ENCODE data around the gene GSC2. TPM values are rescaled to one million over a fixed set of nuclear protein-coding genes. Genes with fewer than 3 reads are reported as not detected.

The GSC2 gene
- total RNA-seq, 4 donors from 2014 or later: not detected

- Histone ChIP-seq H3K27ac (peak overlapping the region; percentile 96), H3K4me1 (peaks cover 59% of the 10 kb centered on the region), H3K27me3 (no peaks in the 10 kb centered on the region), H3K36me3 (no peaks in the 10 kb centered on the region), H3K9me3 (no peaks in the 10 kb centered on the region), H3K4me3 (peak overlapping the region; percentile 98)
- DNase-seq (ENCODE audit: low spot score in 2 of 2): no peak
- 21% methylated on average over 27 of the region's 27 CpGs for WGBS
- TF ChIP-seq POLR2A (IDR thresholded peaks at IDR 0.05) (no peak), POLR2AphosphoS5 (IDR thresholded peaks at IDR 0.05) (no peak), EP300 (IDR thresholded peaks at IDR 0.05) (no peak)
- TF ChIP-seq, protein P1, sequence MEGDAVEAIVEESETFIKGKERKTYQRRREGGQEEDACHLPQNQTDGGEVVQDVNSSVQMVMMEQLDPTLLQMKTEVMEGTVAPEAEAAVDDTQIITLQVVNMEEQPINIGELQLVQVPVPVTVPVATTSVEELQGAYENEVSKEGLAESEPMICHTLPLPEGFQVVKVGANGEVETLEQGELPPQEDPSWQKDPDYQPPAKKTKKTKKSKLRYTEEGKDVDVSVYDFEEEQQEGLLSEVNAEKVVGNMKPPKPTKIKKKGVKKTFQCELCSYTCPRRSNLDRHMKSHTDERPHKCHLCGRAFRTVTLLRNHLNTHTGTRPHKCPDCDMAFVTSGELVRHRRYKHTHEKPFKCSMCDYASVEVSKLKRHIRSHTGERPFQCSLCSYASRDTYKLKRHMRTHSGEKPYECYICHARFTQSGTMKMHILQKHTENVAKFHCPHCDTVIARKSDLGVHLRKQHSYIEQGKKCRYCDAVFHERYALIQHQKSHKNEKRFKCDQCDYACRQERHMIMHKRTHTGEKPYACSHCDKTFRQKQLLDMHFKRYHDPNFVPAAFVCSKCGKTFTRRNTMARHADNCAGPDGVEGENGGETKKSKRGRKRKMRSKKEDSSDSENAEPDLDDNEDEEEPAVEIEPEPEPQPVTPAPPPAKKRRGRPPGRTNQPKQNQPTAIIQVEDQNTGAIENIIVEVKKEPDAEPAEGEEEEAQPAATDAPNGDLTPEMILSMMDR (IDR thresholded peaks at IDR 0.05): no peak
Observed at GRCh38 chr22:19122752-19123492, 27.2 kb downstream of the GSC2 start.

GRCh38 chr22:19122143-19122751 is 27.8 kb downstream of the GSC2 start, which contains the start of gene DGCR2:
Gene DGCR2 (minus strand): TSS chr22:19122412. CDS start chr22:19122206, 206 bp downstream.
- H3K4me1 ChIP-seq: peaks cover 59% of the 10 kb centered on the region
- TF ChIP-seq, protein P1 (IDR thresholded peaks at IDR 0.05): no peak
- TF ChIP-seq POLR2AphosphoS5 (IDR thresholded peaks at IDR 0.05) (peak in 1 of 3 donors; percentile 77), EP300 (IDR thresholded peaks at IDR 0.05) (no peak), POLR2A (IDR thresholded peaks at IDR 0.05) (peak; percentile 28 to 50)
- peak within 1 kb of the TSS; percentile 98 for H3K4me3 ChIP-seq
- 3% methylated on average over 12 of the region's 67 CpGs for WGBS
- DNase-seq (ENCODE audit: low spot score in 2 of 2): peak; percentile 98 to 99
- H3K27me3 ChIP-seq: no peaks in the 10 kb centered on the region
- H3K36me3 ChIP-seq: no peaks in the 10 kb centered on the region
- no peaks in the 10 kb centered on the region for H3K9me3 ChIP-seq
- H3K27ac ChIP-seq: peak within 1 kb of the TSS; percentile 96

DNA sequence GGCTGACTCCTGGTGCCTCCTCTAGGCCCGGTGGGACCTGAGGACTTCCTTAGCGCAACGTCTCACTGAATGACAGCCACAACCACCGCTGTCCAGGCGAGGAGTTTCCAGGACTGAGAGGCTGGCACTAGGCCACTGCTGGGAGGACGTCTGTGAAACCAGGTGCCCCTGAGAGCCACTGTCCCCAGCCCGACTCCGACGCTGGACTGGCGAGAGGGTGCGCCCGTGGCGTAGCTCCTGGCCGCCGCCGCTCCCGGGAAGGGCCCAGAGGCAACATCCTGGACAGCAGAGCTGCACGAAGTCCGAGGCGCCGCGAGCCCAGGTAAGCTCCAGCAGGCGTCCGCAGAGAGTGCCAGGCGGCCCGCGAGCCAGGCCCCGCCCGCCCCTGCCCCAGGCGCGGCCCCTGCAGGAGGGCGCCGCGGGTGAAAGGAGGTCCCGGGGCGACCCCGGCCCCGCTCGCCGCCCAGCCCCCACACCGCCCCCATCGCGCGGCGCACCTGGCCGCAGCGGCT is 28.4 kb downstream of the GSC2 start:
- peak in 1 of 2 donors; percentile 86 for DNase-seq (ENCODE audit: low spot score in 2 of 2)
- Histone ChIP-seq H3K27ac (peak overlapping the region; percentile 96), H3K36me3 (no peaks in the 10 kb centered on the region), H3K4me1 (peaks cover 59% of the 10 kb centered on the region), H3K27me3 (no peaks in the 10 kb centered on the region), H3K9me3 (no peaks in the 10 kb centered on the region), H3K4me3 (peak overlapping the region; percentile 98)
- 0% methylated on average over 4 of the region's 47 CpGs for WGBS
- TF ChIP-seq POLR2A (IDR thresholded peaks at IDR 0.05) (no peak), POLR2AphosphoS5 (IDR thresholded peaks at IDR 0.05) (no peak), EP300 (IDR thresholded peaks at IDR 0.05) (no peak)
- TF ChIP-seq, protein P1 (IDR thresholded peaks at IDR 0.05): no peak

GRCh38 chr22:19120829-19121630 is 29.1 kb downstream of the GSC2 start:
- WGBS: 15% methylated on average over 23 of the region's 23 CpGs

DNA sequence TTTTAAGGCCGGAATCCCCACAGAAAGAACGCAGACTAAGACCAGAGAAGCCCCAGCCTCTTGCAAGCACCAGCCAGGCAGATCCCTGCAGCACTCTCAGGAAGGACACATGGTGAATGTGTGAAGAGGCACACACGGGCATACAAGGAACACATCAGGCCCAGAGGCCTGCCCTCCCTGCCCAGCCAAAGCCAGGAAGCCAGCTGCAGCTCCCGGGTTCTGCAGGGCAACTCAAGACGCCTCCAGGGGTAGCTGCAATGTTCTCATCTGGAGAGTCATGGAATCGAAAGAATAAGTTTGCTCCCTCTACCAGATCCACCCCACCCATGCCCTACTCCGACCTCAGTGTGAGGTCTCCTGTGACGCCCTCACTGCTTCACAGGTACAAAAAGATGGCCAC is 30.1 kb downstream of the GSC2 start:
- DNase-seq (ENCODE audit: low spot score in 2 of 2): no peak
- Histone ChIP-seq H3K4me1 (peaks cover 66% of the 10 kb centered on the region), H3K27me3 (no peaks in the 10 kb centered on the region), H3K9me3 (no peaks in the 10 kb centered on the region), H3K4me3 (peak overlapping the region; percentile 98), H3K27ac (no peak overlapping the region), H3K36me3 (no peaks in the 10 kb centered on the region)
- WGBS: 74% methylated on average over 4 of the region's 8 CpGs
- no peak for TF ChIP-seq POLR2AphosphoS5 (IDR thresholded peaks at IDR 0.05)
- no peak for TF ChIP-seq EP300 (IDR thresholded peaks at IDR 0.05)
- TF ChIP-seq, protein P1 (IDR thresholded peaks at IDR 0.05): no peak
- TF ChIP-seq POLR2A (IDR thresholded peaks at IDR 0.05): no peak

More at GRCh38 chr22:19120829-19121630, 29.1 kb downstream of the GSC2 start:
- no peak for DNase-seq (ENCODE audit: low spot score in 2 of 2)
- Histone ChIP-seq H3K4me3 (peak overlapping the region; percentile 98), H3K4me1 (peaks cover 61% of the 10 kb centered on the region), H3K27ac (peak overlapping the region; percentile 96), H3K27me3 (no peaks in the 10 kb centered on the region), H3K9me3 (no peaks in the 10 kb centered on the region), H3K36me3 (no peaks in the 10 kb centered on the region)
- TF ChIP-seq POLR2A (IDR thresholded peaks at IDR 0.05): no peak

Measured in suprapubic skin (tissue), 4 donors.